Limb (tissue), 2 donors: ENCODE measurements around the gene TIMM44.
A peak's percentile ranks its signal among the peaks of the same experiment; 100 is the strongest.
"Not testable (repeated sequence)": the region's sequence is repeated elsewhere in the genome, so short reads cannot be mapped to it uniquely, and the experiment has no call there.

ENCODE experiments used
- DNase-seq, 2 donors: peaks; one replicate each; pipeline ENCODE4 v3.0.0-alpha.2; 2016; ENCODE audit errors: extremely low spot score in 2 of 2

The TIMM44 gene

DNA sequence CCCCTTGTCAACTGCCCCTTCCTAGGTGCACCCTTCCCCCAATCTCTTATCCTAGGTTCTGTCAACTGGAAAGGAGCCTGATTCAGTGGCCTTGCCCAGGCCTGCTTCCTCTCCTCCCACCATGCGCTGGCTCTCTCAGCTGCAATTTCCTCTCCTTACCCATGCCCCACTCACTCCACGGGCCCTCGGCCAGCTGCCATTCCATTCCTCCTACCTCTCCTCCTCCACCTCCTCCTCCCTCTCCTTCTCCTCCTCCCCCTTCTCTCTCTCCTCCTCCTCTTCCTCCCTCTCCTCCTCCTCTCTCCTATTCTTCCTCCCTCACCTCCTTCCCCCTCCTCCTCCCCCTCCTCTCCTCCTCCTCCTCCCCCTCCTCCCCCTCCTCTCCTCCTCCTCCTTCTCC, 9.6 kb upstream of the TIMM44 start:
- no peak for DNase-seq

DNA sequence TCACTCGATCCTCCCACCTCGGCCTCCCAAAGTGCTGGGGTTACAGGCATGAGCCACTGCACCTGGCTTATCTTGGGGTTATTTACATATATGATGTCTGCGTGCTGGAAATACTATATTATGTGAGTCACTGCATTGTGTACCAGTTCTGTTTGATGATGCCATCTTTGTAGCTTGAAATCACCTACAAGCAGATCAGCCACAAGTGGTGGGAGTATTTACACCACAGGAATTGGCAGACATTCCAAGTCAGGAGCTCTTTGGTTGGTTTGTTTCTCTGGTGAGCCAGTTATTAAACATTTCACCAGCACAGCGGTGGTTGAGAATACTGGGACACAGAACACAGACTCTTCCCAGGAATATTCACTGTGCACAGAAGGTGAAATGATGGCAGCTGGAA, 4.5 kb upstream of the TIMM44 start:
- DNase-seq = no peak

DNA sequence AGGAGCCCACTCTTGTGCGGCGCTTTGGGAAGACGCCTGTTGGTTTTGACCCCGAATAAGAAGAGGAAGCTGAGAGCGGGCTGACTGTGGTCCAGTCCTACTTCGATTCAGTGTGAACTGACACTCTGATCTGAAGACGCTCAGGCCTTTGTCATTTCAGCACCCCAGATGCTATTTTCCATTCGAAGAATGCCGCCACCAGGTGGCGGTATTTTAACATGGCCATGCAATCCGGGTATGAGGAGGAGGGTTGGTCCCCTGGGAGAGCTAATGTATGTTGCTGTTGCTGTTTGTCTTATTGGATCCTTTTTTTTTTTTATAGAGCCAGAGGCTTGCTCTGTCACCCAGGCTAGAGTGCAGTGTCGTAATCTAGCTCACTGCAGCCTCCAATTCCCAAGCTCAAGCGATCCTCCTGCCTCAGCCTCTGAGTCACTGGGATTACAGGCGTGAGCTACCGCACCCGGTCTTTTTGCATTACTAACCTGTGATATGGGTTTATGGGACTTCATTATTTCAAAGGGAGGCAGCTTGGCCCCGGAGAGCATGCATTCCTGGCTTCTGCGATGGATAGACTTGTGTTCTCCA, 803 bp upstream of the TIMM44 start:
- peak; percentile 91 to 92 for DNase-seq

DNA sequence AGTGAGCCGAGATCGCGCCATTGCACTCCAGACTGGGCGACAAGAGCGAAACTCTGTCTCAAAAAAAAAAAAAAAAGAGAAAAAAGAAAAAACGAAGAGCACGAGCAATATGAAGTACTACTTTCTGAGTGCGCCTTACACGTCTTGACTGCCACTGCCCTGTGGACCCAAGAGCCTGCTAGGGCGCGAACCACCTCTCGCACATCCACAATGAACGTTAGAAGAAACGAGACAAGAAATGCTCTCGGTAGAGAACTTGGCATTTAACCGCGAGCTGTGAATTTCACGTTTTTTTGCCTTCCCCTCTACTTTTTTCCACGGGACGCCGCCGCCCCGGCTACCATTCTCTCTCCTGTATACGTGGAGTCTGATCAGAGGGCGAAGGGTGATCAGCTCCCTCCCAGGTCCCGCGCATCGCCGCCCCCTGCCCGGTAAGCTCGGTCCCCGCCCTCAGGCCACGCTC, 454 bp downstream of the TIMM44 start:
- no peak for DNase-seq

DNA sequence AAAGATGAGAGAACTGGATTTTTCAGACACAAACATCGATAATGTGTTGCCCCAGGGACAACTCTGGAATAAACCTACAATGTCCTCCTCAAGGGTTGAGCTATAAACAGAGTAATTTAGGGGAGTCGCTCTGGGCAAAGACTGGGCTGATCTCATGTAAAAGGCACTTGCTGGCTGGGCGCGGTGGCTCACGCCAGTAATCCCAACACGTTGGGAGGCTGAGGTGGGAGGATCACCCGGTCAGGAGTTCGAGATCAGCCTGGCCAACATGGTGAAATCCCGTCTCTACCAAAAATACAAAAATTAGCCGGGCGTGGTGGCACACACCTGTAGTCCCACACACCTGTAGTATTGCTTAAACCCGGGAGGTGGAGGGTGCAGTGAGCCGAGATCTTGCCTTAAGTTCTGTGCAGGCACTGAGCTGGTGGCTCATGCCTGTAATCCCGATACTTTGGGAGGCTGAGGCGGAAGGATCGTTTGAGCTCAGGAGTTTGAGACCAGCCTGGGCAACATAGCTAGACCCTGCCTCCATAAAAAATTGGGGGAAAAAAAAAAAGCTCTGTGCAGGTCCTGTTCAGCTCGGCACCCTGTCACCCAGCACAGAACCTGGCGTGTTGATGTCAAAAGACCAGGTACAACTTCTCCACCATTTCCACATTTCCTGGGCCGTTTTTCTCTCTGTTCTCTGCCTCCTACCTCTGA, 1.4 kb downstream of the TIMM44 start:
- DNase-seq = no peak

DNA sequence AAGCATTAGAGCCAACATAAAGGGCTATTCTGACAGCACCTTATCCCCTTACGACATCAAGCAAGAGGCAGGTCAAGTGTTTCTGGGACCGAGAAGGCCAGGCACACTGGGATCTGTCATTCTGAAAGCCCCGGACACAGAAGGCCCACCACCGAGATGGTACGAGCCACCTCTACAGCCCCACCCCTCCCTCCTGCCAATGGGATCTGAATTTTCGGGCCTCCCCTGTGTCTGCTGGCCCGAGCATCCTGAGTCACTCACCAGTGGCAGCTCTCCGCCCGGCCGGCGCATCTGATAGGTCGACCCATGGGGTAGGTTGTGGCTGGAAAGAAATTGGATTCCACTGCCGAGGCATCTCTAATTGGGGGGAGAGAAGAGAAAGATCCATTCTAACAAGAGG, 2.6 kb downstream of the TIMM44 start:
- DNase-seq = no peak

DNA sequence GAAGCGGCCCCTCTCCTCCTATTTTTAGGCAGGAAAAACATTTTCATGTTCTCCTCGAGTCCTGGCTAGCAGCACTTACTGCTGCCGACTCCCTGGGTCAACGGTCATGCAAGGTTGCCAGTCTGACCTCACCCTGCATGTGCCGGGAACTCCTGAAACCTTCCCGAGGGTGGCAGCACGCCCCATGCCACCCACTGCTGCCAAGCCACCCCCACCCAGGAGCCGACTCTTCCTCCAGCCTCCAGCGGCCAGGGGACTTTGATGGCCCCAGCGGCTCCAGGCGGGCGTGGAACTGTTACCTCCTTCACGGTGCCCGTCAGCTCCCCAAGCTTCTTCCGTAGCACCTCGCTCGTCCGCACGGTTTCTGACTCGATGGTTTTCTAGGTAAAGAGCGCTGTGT, 8.7 kb downstream of the TIMM44 start:
- DNase-seq = no peak

DNA sequence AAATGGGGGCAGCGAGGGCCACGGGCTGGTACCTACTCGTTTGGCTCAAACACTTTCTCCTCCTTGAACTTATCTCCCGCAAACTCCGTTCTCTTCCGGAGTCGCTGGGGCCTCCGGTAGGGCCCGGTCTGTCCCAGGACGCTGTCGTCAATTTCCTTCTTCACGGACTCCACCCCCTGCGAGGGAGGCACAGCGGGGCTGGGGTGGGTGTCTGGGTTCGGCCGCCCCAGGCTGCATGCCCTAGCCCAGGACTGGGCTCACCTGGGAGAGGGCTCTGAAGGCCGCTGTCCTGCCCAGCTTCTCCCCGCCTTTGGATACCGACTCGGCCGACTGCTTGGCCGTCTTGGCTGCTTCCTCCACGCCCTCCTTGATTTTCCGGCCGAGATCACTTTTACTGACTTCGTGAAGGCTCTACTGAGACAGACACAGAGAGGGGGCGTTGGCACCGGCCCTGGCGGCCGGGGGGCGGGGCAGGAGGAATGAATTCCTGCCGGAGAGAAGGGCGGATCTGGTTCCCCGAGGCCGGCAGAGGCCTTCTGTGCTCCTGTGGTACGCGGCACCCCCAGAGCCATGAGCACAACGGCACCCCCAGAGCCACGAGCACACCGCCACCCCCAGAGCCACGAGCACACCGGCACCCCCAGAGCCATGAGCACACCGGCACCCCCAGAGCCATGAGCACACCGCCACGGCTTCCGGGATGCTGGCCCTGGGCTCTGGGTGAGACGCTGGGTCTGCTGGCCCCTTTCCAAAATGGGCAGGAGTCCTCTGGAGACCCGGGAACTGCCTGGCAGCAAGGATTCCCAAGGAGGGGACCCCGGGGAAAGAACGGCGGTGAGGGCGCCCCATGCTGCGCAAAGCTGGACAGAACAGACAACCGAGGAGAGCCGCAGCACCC, 9.4 kb downstream of the TIMM44 start:
- DNase-seq = no peak

DNA sequence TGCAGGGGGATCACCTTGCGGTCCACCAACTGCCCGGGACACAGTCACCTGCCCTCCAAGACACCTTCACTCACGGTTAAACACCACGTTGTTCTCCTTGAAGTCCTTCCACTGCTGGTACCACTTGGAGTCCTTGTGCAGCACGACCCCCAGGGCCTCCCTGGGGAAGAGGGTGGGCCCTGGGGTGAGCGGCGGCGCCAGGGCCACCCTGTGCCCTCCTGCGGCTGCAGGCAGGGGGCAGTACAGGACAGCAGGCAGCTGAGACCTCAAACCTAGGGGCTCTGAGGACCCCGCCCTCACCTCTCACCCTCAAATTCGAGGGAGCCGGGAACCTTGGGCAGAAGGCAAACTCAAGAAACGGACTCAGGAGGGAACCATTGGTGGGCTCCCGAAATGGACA, 10.1 kb downstream of the TIMM44 start:
- no peak for DNase-seq

DNA sequence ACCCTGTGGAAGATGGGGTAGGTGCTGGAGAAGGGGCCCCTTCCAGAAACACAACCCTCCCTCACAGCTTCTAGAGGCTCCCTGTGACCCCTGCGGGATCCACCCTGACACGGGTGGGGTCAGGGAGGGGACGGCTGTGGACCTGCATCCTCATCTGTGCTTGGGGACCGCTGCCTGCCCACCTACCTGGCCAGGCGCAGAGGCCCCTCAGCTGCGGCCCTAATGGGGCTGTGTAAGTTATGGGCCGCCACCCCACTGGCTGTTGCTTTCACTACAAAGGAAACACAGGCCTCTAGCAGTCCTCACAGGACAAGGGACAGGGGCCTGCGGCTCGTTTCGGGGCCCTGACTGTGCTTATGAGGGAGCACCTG, 10.6 kb downstream of the TIMM44 start:
- DNase-seq = no peak

DNA sequence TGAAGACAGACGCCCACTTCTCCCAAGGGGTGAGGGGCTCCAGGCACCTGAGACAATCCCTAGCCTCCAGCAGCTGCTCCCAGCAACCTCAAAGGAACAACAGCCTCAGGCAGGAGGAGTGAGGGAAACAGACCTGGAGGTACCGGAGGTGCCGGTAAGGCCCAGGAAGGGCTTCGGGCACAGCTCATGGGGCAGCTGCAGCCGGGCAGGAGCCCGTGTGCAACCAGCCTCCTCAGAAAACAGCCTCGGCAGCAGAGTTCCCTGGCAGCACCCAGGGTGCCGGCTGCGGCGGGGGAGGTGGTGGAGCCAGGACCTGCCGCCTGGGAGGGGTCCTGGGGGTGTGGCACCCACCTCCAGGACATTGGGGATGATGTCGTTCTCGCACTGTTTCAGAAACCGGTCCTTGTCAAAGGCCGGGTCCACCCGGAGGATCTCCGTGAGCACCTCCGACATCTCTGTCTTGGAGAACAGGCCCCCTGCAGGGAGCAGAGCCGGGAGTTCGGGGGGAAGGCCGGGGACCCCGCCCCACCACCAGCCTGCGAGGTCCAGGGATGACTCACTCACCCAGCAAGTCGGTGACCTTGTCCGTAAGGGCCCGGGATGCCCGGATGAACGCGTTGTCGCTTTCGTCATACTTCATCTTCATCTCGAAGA, 11.1 kb downstream of the TIMM44 start:
- DNase-seq = no peak

DNA sequence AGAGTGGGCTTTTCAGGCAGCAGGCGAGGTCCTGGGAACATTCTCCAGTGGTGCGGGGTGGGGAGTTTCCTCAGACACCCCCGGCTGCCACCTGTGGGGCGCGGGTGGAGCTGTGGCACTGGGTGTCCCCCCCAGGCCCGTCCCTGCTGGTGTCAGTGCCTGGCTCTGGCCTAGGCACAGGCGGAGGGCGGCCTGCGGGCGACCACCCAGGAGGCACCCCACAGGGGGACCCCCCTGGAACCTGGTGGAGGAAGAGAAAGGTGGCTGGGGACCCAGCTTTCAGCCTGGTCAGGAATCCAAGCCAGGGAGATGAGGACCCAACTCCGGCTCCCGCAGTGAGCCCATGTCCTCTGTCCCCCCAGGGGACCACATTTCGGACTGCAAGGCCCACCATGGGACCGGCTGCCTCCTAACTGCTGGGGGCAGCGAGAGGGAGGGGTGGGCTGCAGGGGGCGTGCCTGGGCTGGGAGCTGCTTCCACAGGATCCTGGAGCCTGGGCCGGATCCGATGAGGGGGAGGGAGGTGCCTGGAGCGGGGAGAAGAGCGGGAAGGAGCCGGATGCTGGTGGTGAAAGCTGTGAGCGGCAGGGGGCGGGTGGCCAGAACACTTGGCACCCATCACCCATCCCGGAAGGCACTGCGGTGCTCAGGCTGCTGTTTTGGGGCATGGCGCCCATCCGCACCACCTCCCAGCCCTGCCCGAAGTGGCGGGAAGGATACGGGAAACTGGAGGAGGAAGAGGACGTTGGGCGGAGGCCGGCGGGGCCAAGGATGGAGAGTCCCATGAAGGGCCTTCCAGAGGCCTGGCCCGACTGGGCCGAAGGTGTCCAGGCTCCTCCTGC, 12.0 kb downstream of the TIMM44 start:
- no peak for DNase-seq

DNA sequence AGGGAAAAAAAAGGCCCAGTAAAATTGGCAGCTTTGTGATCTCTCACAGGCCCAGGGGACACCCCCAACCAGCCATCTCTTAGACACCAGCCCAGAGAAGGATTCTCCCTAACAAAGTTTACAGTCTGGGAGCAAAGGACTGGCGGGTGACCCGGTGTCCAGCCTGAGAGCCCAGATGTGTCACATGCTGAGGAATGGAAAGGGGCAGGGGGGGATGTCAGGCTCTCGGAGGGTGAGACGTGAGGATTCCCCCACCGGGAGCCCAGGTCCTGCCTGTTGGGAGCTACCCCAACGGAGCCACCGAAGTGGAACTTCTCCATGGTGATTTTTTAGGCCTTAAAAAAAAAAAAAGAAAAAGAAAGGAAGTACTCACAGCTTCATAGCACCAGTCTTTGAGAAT, 12.7 kb downstream of the TIMM44 start:
- DNase-seq = no peak

DNA sequence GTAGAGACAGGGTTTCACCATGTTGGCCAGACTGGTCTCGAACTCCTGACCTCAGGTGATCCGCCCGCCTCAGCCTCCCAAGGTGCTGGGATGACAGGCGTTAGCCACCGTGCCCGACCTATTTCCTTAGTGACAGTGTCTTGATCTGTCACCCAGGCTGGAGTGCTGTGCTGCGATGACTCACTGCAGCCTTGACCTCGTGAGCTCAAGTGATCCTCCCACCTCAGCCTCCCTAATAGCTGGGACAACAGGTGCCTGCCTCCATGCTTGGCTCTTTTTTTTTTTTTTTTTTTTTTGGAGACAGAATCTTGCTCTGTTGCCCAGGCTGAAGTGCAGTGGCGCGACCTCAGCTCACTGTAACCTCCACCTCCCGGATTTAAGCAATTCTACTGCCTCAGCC, 13.4 kb downstream of the TIMM44 start:
- not testable (repeated sequence) for DNase-seq

DNA sequence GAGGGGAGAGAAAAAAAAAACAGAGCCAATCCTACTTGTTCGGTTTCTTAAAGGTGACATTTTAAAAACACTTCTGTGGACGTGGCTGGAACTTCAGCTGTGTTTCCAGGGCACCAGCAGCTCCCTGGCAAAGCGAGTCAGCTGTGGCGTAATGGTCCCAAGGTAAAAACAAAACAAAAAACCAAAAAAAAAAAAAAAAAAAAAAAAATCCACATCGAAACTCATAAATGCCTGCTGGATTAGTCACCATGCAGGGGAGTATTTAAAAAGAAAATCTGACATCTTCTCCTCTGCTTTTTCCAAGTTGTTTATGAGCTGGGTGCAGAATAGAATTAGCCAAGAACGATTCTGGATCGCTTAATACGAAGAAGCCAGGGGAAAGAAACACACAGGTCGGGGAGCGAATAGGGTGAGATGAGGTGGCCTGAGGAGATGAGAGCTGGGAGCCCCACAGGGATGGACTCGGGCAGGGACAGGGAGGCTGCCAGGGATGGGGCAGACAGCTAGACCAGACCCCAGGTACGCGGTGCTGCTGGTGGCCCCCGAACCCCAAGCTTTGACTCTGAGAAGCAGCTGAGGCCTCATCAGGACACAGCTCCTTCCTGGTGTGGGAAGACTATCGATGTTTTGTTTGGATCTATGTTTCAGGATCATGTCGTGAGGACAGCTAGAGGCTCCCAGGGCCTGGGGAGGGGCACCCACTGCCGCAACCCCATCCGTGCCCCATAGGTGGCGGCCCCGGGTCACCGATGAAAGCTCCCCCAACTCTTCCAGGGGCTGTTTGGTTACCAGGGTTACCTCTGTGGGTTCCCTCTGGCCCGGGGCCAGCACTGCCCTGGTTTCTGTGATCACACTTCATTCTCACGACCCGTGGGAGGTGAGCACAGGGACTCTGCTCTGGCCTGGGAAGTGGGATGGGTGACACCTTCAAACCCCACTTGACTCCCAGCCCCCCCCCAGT, 14.4 kb downstream of the TIMM44 start:
- peak in 1 of 2 donors; percentile 57 for DNase-seq

DNA sequence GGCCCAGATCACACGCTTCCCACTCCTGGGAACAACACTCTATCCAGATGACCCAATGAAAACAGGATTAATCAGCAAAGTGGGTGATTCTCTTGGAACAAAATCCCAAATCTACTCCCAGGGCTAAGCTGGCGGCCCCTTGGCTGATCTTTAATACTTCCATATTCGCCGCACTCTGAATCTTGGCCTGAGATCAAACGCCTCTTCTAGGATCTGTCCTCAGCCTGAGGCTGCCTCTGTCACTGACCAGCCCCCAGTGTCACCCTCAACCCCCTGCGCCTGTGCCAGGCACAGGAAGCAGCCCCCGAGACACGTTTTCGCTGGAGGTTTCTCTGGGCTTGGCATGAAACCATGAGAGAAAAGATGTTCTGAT, 15.1 kb downstream of the TIMM44 start:
- no peak for DNase-seq

DNA sequence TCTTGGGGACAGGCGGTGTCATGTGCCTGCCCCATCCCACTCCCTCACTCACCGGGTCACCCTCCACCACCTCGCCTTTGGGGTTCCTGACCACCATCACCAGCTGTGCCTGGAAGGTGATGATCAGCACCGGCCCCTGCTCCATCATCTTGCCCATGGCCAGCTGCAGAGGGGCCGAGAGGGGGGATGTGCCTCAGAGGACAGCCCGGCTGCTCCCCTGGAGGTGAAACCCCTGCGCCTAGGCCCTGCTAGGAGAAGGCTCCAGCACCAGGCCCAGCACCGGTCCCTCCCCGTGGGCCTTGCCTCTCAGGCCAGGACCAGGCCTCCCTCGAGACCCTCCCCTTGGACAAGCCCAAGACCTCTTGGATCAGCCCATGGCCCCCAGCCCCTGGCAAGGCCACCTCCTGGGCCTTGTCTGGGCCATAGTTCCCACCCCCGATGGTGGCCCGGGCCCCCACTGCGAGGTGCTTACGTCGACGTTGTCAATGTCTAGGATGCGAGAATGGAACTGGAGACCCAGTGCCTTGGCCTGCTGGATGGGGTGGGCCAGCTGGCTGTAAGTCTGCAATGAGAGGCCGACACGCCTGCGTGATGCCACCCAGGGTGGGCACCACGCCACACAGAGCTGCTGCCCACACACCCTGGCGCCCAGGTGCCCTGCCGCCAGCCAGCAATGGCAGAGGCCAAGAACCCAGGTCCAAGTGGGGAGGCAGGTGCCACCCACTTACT, 15.7 kb downstream of the TIMM44 start:
- DNase-seq = peak in 1 of 2 donors; percentile 37

DNA sequence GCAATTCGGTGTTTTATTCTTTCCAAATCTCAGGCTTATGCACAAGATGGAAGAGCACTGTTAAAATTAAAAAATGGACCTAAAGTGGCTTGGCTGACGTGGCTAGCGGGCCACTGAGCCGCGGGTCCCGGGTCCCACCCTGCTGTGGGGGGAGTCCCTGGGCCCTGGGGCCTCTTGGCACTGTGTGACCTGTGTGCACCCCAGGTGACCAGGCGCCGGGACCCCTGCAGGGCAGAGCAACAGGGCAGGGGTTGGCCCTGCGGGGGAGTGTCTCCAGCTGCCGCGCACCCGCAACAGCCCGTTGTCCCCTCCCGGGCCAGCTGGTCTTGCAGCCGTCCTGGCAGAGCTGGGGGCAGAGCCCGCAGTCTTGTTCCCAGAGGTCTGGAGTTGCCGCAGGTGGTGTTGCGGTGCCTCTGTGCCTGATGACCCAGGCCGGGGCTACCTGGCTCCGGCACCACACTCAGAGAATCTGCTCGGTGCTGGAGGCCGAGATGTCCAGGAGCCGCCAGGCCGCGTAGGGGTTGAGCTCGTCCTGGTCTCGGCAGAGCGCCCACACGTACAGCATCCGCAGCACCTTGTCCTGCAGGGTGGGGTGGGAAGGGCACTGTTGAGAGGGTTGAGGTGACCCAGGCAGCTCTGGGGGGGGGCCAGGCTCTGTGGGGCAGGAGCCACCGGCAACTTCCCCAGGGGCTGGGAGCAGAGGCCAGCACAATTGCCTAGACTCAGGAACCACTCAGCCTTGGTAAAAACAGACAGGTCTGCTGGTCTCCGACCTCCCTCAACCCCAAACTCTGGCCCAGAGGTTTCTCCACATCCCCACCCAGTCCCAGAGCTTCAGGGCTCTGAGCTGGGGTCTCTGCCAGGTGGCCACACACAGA, 16.5 kb downstream of the TIMM44 start:
- peak in 1 of 2 donors; percentile 40 for DNase-seq
